Trophoblast cell (in vitro differentiated cells and primary cell): ENCODE results near the gene EBF3.

ENCODE experiments used
- DNase-seq, 2 donors: peaks; one replicate each; pipeline ENCODE4 v3.0.0-alpha.2; 2016
- H2AFZ ChIP-seq: 2 replicates; pipeline ENCODE4 v1.6.1; 2013; ENCODE audit warnings: low read length, moderate library complexity, mild to moderate bottlenecking; ENCODE audit not compliant: insufficient read depth, poor library complexity
- H2AK5ac ChIP-seq: 2 replicates; pipeline ENCODE4 v1.6.1; 2013; ENCODE audit warnings: mild to moderate bottlenecking, low read length
- H2BK120ac ChIP-seq: 2 replicates; pipeline ENCODE4 v1.6.1; 2013; ENCODE audit warnings: low read length, mild to moderate bottlenecking, moderate library complexity; ENCODE audit not compliant: insufficient read depth, poor library complexity
- H2BK12ac ChIP-seq: 2 replicates; pipeline ENCODE4 v1.6.1; 2013; ENCODE audit warnings: mild to moderate bottlenecking, low read length, moderate library complexity
- H2BK5ac ChIP-seq: 2 replicates; pipeline ENCODE4 v1.6.1; 2013; ENCODE audit warnings: low read length, low read depth, moderate library complexity, mild to moderate bottlenecking; ENCODE audit not compliant: poor library complexity
- H3K14ac ChIP-seq: 2 replicates; pipeline ENCODE4 v1.6.1; 2013; ENCODE audit warnings: mild to moderate bottlenecking, low read length
- H3K18ac ChIP-seq: 2 replicates; pipeline ENCODE4 v1.6.1; 2013; ENCODE audit warnings: mild to moderate bottlenecking, low read length
- H3K23ac ChIP-seq: 2 replicates; pipeline ENCODE4 v1.6.1; 2013; ENCODE audit warnings: low read length
- H3K27ac ChIP-seq: 2 replicates; pipeline ENCODE4 v1.5.1; 2013; ENCODE audit warnings: low read depth, mild to moderate bottlenecking, inconsistent platforms, low read length, moderate library complexity
- H3K27me3 ChIP-seq: 2 replicates; pipeline ENCODE4 v1.6.1; 2013; ENCODE audit warnings: inconsistent platforms, mild to moderate bottlenecking, low read length, moderate library complexity; ENCODE audit not compliant: insufficient read depth
- H3K36me3 ChIP-seq, 2 experiments: 1 replicate in 1 of 2; 2 replicates in 1 of 2; pipeline ENCODE4 v1.6.1; 2013; ENCODE audit warnings: low read length in 2 of 2, mild to moderate bottlenecking in 2 of 2, moderate library complexity in 1 of 2; ENCODE audit not compliant: insufficient read depth in 2 of 2, control insufficient read depth in 1 of 2
- H3K4ac ChIP-seq: 2 replicates; pipeline ENCODE4 v1.6.1; 2013; ENCODE audit warnings: low read depth, mild to moderate bottlenecking, low read length, moderate library complexity
- H3K4me1 ChIP-seq, 2 experiments: 1 replicate in 1 of 2; 2 replicates in 1 of 2; pipeline ENCODE4 v1.6.1; 2013; ENCODE audit warnings: low read length in 2 of 2, mild to moderate bottlenecking in 2 of 2, moderate library complexity in 1 of 2; ENCODE audit not compliant: insufficient read depth in 2 of 2, control insufficient read depth in 1 of 2
- H3K4me2 ChIP-seq: 2 replicates; pipeline ENCODE4 v1.6.1; 2013; ENCODE audit warnings: inconsistent platforms, mild to moderate bottlenecking, low read length, moderate library complexity
- H3K4me3 ChIP-seq: 2 replicates; pipeline ENCODE4 v1.5.1; 2013; ENCODE audit warnings: mild to moderate bottlenecking, low read depth, low read length, inconsistent platforms
- H3K79me1 ChIP-seq: one replicate; pipeline ENCODE4 v1.6.1; 2013; ENCODE audit warnings: low read length
- H3K79me2 ChIP-seq: 2 replicates; pipeline ENCODE4 v1.6.1; 2013; ENCODE audit warnings: low read length, mild to moderate bottlenecking; ENCODE audit not compliant: control insufficient read depth, insufficient read depth, poor library complexity
- H3K9ac ChIP-seq: 2 replicates; pipeline ENCODE4 v1.6.1; 2013; ENCODE audit warnings: mild to moderate bottlenecking, low read length
- H3K9me3 ChIP-seq: 2 replicates; pipeline ENCODE4 v1.6.1; 2013; ENCODE audit warnings: low read depth, mild to moderate bottlenecking, control low read depth, inconsistent platforms, low read length; ENCODE audit not compliant: insufficient read depth
- H4K12ac ChIP-seq: 2 replicates; pipeline ENCODE4 v1.6.1; 2013; ENCODE audit warnings: low read depth, mild to moderate bottlenecking, low read length, moderate library complexity
- H4K8ac ChIP-seq: 2 replicates; pipeline ENCODE4 v1.6.1; 2013; ENCODE audit warnings: low read depth, mild to moderate bottlenecking, low read length, moderate library complexity
- H4K91ac ChIP-seq: one replicate; pipeline ENCODE4 v1.6.1; 2013; ENCODE audit warnings: low read depth, mild to moderate bottlenecking, low read length, moderate library complexity
- WGBS: extraction: QIAGEN DNeasy Blood & Tissue Kit; methylation state at CpG from one replicate; pipeline ENCODE4 v1.1.7; 2013; ENCODE audit warnings: missing lambda C conversion rate; ENCODE audit not compliant: insufficient read length, insufficient coverage; ENCODE audit errors: extremely low coverage; 5-methylcytosine and 5-hydroxymethylcytosine counted together

The EBF3 gene

DNA sequence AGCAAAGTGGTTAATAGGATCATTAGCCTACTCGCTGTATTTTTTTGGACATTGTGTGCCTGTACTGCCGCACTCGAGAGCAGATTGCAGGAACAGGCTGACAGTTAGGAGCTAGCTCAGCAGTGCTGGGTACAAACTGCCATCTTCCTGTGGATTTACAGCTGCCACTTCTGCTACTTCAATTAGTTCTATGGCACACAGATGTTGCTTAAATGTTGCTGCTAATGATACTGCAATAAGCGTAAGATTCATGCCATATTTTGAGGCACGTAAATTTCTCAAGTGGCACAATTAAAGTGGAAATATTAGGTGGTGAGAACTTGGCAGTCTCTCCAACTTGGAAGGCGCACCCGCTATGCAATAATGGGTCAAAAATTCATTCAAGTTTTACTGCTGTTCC is 171.9 kb downstream of the EBF3 start:
- no peaks in the 10 kb centered on the region for H3K4me1 ChIP-seq
- peaks cover 5% of the 10 kb centered on the region for H3K9me3 ChIP-seq
- no peak overlapping the region for H4K91ac ChIP-seq
- no peak overlapping the region for H4K8ac ChIP-seq
- no peak overlapping the region for H3K23ac ChIP-seq
- no peak overlapping the region for H3K18ac ChIP-seq
- no peak overlapping the region for H2AK5ac ChIP-seq
- H3K4me3 ChIP-seq: no peak overlapping the region
- no peak overlapping the region for H3K4ac ChIP-seq
- no peak overlapping the region for H2AFZ ChIP-seq
- H3K14ac ChIP-seq: no peak overlapping the region
- no peak overlapping the region for H2BK5ac ChIP-seq
- no peaks in the 10 kb centered on the region for H3K79me1 ChIP-seq
- no peak overlapping the region for H2BK12ac ChIP-seq
- no peak overlapping the region for H3K9ac ChIP-seq
- no peak overlapping the region for H4K12ac ChIP-seq
- no CpG with 5 or more reads among the region's 7 CpGs for WGBS
- H2BK120ac ChIP-seq: no peak overlapping the region
- no peaks in the 10 kb centered on the region for H3K27me3 ChIP-seq
- H3K36me3 ChIP-seq: no peaks in the 10 kb centered on the region
- no peak overlapping the region for H3K4me2 ChIP-seq
- H3K79me2 ChIP-seq: no peaks in the 10 kb centered on the region
- no peak for DNase-seq
- H3K27ac ChIP-seq: no peak overlapping the region

DNA sequence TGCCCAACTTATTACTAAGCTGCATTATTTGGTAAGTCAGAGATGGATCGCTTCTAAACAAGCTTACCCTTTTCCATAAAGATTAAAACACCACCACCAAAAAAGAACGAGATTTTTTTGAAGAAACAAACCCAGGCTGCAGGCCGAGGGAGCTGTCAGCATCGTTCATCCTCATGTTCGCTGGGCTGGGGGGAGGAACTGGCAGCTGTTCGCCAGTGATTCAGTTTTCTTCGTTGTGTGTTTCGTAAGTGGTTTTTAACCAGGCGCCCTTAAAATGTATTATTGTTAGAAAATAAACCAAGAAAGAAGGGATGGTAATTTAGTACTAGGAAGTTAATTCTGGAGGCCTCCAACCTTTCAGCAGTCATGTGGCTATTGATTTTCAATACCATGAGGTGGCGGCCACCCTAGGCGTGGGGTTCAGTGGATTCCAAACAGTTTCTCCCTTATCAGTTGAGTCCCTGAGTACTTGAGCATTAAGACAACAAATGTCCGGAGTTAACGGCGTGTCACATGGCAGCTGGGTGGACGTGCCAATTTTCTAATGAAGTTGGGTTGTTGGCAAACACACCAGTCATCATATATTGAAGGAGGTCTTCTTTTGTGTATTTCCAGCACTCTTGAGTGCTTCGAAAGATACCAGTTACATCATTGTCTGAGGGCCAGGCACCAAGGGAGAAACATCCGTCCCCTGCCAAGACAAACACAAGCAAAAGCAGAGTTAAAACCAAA is 173.2 kb downstream of the EBF3 start:
- H4K12ac ChIP-seq: no peak overlapping the region

DNA sequence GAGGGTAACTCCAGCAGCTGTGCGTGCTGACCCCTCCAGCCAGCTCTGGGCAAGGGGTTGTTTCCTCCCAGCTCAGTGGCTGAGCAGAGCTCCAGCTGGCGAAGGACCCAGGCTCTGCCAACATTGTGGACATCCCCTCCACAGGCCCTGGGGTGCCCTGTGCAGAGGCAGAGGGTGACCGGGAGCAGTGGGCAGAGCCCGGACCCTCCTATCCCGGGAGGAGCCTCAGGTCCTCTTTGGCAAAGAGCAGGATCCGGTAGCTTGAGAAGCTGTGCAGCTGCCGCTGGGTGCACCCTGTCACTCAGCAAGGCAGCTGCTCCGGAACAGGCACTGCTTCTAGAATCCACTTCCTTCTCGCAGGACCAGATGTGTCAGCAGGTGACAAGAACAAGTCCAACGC is 175.9 kb downstream of the EBF3 start:
- Histone ChIP-seq H3K4me3 (no peak overlapping the region), H3K79me2 (no peaks in the 10 kb centered on the region), H3K18ac (no peak overlapping the region), H2AFZ (no peak overlapping the region), H4K12ac (no peak overlapping the region), H3K9ac (no peak overlapping the region), H3K27ac (no peak overlapping the region), H3K27me3 (no peaks in the 10 kb centered on the region), H3K36me3 (no peaks in the 10 kb centered on the region), H4K8ac (no peak overlapping the region), H2BK12ac (no peak overlapping the region), H3K23ac (no peak overlapping the region), H4K91ac (no peak overlapping the region), H2BK5ac (no peak overlapping the region), H3K9me3 (peaks cover 5% of the 10 kb centered on the region), H3K4me2 (no peak overlapping the region), H3K4me1 (no peaks in the 10 kb centered on the region), H3K14ac (no peak overlapping the region), H2BK120ac (no peak overlapping the region), H2AK5ac (no peak overlapping the region), H3K4ac (no peak overlapping the region), H3K79me1 (no peaks in the 10 kb centered on the region)
- no CpG with 5 or more reads among the region's 10 CpGs for WGBS
- no peak for DNase-seq

More for the DNA sequence above, 173.2 kb downstream of the EBF3 start:
- Histone ChIP-seq H3K36me3 (no peaks in the 10 kb centered on the region), H2BK120ac (no peak overlapping the region), H4K91ac (no peak overlapping the region), H3K4me2 (no peak overlapping the region), H3K4me1 (no peaks in the 10 kb centered on the region), H3K27me3 (no peaks in the 10 kb centered on the region), H3K27ac (no peak overlapping the region), H3K14ac (no peak overlapping the region), H3K18ac (no peak overlapping the region), H3K23ac (no peak overlapping the region), H3K4me3 (no peak overlapping the region), H3K9me3 (peaks cover 5% of the 10 kb centered on the region), H2BK5ac (no peak overlapping the region), H3K79me1 (no peaks in the 10 kb centered on the region), H3K4ac (no peak overlapping the region), H2AK5ac (no peak overlapping the region), H3K79me2 (no peaks in the 10 kb centered on the region), H2BK12ac (no peak overlapping the region), H2AFZ (no peak overlapping the region), H4K8ac (no peak overlapping the region), H3K9ac (no peak overlapping the region)
- WGBS: no CpG with 5 or more reads among the region's 17 CpGs
- no peak for DNase-seq

DNA sequence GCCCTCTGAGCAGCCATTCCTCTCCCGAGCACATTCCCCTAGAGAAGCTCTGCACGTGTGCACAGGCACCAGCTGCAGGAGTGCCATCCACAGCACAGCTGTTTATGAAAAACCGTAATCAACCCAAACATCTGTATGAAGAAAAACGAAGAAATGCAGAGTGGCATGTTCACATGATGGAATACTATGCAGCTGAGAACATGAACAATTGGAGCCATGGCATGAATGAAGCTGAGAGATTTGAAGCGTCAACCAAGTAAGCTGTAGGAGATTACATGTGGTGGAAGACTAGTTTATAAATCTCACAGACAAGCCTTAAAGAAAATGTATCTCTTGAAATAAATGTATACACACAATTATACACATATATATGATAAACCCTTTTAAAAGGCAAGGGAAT is 176.5 kb downstream of the EBF3 start:
- Histone ChIP-seq H3K9me3 (peaks cover 1% of the 10 kb centered on the region), H3K79me2 (no peaks in the 10 kb centered on the region), H4K8ac (no peak overlapping the region), H4K12ac (no peak overlapping the region), H3K79me1 (no peaks in the 10 kb centered on the region), H4K91ac (no peak overlapping the region), H3K9ac (peak overlapping the region; percentile 32), H2AK5ac (no peak overlapping the region), H3K4me2 (no peak overlapping the region), H3K23ac (no peak overlapping the region), H2BK12ac (no peak overlapping the region), H3K14ac (no peak overlapping the region), H2BK5ac (no peak overlapping the region), H3K27me3 (no peaks in the 10 kb centered on the region), H3K18ac (no peak overlapping the region), H3K4me1 (no peaks in the 10 kb centered on the region), H3K4ac (no peak overlapping the region), H3K27ac (no peak overlapping the region), H3K36me3 (no peaks in the 10 kb centered on the region), H2BK120ac (no peak overlapping the region), H3K4me3 (no peak overlapping the region), H2AFZ (no peak overlapping the region)
- WGBS: no CpG with 5 or more reads among the region's 5 CpGs
- DNase-seq: no peak
